GM21737 (cell line): ENCODE measurements around the gene SYT7.
"Not testable (repeated sequence)": the region's sequence is repeated elsewhere in the genome, so short reads cannot be mapped to it uniquely, and the experiment has no call there.

ENCODE experiments used
- ATAC-seq: cut with Tn5 transposase; IDR thresholded peaks from one replicate; pipeline ENCODE4 v1.9.1; 2021; ENCODE audit warnings: mild to moderate bottlenecking, moderate library complexity; ENCODE audit not compliant: unreplicated experiment

SYT7 gene, protein sequence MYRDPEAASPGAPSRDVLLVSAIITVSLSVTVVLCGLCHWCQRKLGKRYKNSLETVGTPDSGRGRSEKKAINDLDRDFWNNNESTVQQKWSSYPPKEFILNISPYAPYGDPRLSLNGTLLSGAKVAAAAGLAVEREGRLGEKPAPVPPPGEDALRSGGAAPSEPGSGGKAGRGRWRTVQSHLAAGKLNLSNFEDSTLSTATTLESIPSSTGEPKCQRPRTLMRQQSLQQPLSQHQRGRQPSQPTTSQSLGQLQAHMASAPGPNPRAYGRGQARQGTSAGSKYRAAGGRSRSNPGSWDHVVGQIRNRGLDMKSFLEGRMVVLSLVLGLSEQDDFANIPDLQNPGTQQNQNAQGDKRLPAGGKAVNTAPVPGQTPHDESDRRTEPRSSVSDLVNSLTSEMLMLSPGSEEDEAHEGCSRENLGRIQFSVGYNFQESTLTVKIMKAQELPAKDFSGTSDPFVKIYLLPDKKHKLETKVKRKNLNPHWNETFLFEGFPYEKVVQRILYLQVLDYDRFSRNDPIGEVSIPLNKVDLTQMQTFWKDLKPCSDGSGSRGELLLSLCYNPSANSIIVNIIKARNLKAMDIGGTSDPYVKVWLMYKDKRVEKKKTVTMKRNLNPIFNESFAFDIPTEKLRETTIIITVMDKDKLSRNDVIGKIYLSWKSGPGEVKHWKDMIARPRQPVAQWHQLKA

DNA sequence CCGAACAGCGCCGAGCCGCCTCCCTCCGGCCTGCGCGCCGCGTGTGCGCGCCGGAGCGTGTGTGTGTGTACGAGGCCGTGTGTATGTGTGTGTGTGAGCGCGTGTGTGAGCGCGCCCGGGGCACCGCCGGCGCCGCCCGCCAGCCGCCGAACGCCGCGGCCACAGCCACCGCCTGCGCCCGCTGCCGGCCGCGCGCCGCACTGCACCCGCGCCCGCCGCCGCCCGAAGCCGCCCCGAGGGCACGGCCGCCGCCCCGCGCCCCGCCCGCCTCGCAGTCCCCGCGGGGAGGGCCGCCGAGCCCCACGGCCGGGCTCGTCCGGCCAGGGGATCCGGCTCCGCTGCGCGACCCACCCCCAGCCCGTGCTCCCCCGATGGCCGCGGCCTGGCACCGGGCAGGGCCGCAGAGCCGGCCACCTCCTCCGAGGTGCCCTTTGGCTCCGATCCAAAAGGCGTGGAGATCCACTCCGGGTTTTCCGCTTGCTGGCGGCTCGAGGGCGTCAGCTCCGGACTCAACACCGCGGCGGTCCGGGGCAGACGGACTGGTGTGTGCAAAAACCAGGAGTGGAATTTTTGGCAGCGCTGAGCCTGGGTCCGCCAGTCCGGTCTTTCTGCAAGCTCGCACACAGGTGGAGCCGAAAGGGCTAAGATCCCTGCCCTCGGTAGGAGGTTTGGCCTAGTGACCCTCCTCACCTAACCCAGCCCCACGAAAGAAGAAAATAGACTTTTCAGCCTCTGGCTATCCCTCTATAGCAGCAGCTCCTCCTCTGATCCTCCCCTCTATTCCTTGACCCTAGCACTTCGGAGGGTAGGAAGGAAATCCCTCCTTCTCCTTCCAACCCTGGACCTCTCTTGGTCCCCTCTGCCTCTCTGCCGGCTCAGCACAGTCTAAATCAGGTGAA lies at the start of gene SYT7:
TSS of gene SYT7 (minus strand) at position 47 of the 899 bp plus-strand sequence. CDS start 256 bp downstream, outside the sequence.
- peak; percentile 76 for ATAC-seq

DNA sequence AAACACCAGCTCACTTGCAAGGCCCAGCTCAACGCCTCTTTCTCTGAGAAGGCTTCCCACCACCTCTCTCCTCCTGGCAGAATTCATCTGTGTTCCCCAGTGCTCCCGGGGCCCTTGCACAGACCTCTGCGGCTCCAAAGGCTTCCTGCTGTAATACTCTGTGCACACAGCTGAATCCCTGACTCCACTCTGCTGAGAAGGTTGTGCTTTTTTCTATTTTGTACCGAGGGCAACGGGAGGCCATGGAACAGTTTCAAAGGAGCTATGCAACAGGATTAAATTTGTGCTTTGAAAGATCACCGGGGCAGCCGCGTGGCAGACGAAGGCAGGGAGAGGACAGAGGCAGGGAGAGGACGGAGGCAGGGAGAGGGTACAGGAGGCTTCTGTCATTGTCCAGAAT lies 49.2 kb upstream of the SYT7 start:
- ATAC-seq = no peak

DNA sequence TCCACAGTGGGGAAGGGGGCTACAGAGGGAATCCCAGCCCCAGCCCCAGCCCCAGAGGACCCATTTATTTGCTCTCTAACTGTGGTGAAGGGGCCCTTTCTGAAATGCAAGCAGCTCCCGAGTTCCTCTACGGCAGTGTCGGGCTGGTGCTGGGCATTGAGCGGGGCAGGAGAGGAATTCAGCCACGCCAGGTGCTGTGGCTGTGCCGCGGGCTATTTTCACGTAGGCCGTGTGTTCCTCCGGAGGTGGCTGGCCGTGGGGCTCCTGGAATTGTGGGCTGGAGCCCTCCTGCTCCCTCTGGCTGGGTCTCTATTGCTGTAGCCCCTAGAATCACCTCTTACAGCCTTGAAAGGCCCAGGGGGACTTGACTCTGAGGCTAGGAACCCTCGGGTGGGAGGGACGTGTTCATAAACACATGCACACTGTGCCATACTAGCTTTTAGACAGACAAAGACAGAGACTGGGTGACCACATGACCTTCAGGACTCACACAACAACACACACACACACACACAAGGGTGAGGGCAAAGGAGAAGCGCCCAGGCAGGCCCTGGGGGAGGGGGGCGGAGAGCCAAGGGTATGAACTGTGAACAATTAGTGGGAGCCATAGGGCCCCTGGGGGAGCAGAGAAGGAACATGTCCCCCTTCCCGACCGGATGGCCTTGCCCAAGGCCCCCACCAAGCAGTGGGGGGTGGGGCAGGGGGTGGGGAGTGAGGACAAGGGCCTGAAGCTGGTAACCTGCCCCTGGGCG lies 48.4 kb upstream of the SYT7 start:
- ATAC-seq = no peak

DNA sequence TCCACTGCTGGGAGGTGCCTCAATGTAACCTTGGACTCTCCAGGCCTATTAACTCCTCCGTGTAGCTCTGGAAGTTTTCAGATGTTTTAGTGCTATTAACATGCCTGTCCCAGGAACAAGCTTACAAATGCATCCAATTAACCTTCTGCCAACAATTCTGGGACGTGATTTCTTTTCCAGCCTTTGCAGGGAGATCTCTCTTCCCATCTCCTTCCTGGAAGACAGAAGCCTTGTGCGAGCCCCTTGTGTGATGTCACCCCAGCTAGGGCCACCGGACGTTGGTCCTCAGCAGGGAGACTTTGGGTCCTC lies 47.7 kb upstream of the SYT7 start:
- no peak for ATAC-seq

DNA sequence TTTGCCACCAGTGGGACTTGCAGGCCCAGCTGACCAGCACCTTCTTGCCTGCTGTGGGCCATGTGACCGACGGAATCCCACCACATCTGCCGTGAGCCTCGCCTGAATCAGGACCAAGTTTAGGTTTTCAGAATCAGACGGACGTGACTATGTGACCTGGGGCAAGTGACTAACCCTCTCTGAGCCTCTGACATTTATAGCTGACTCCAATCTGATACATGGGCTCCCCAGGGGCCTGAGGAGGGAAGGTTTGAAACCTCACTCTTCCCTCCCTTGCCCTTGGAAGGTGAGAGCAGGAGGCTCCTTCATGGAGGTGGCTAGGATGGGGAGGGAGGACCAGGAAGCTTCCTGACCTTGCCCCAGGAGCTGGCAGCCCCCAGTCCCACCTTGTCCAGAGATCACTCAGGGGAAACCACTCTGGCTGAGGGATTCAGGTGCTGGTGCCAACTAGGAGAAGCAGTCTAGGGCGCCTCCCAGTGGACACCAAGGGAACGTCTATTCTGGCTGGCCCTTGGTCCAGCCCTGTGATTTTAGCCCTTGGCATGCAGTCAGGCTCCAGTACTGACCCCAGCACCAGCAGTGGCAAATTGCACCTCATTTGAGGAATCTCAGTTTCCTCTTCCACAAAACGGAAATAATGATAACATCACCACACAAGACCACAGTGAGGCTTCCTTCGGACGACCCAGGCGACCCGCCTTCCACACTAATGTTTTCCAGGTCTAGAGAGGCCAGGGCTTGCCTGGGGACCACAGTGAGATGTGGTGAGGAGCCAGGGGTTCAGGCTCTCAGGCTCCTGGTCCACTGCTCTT lies 47.2 kb upstream of the SYT7 start:
- ATAC-seq = no peak

DNA sequence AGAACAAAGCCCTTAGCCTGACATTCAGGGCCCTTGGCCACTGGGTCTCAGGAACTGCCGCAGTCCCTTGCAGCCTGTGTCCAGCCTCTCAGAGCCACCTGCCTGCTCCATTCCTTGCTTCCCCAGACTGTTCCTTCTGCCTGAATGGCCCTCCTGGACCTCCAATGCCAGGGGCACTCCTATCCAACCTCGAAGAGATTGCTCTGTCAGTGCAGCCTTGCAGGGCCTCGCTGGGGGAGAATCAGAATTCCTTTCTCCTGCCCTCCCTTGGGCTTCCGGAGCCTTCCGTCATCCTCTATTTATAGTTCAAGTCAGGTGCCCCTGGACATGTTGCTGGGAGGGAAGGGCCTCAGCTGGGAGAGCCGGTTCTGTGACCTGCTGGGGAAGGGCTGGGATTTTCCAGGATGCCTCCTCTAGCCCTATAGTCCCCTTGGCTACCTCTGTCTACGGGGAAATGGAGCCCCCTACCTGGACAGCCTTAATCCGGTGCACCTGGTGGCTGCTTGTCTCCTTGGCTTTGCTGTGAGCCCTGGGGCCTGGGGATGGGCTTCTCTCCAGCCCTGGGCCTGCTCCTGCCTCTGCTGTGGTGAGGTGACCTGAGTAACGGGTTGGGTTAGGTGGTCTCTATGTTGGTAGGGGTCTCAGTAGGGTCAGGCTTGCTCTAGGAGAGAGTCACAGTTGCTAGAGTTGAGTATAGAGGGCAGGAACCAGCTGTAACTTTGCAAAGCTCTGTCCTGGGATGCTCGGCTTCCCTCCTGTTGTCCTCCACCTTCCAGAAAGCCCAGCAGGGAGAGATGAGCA lies 45.9 kb upstream of the SYT7 start:
- ATAC-seq = no peak

DNA sequence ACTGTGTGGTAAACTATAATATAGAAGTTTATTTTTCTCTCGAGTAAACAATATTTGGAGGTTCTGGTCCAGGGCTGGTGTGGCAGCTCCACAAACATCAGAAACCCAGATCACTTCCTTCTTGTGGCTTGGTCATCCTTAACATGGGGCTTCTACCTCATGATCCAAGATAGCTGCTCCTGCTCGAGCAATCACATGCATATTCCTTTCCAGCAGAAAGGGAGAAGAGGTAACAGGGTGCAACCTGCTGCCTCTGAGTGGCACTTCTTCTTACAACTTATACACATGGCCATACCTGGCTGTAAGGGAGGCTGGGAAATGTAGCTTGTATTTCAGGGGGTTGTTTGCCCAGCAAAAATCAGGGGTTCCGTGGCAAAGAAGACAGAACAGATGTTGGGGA lies 44.6 kb upstream of the SYT7 start:
- no peak for ATAC-seq

DNA sequence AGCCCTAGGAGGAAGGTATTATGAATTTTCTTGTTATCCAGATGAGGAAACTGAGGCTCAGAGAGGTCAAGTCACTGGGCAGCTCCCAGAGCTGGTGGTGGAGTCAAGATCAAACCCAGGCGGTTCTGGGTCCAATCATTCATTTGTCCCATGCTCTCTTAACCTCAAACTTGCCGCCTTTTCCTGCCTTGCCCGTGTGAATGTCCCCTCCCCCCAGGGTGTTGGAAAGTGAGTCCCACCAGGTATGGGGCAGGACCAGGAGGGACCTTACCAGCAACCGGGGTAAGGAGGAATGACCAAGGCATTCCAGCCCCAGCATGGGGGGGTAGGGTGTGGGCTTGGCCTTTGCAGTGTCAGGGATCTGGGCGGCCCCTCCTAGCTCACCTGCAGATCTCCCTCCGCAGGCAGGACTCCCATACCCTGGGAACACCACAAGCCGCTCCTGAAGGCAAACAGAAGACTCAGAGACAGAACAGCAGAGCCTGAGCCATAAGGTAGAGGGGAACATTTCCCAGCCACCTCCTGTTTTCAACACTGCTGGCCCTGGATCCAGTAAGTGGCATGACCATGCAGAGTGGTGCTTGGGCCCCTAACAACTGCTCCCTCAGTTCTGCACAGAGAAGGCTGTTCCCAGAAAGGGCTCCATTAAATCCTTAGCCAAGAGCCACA lies 41.2 kb upstream of the SYT7 start:
- ATAC-seq = no peak

DNA sequence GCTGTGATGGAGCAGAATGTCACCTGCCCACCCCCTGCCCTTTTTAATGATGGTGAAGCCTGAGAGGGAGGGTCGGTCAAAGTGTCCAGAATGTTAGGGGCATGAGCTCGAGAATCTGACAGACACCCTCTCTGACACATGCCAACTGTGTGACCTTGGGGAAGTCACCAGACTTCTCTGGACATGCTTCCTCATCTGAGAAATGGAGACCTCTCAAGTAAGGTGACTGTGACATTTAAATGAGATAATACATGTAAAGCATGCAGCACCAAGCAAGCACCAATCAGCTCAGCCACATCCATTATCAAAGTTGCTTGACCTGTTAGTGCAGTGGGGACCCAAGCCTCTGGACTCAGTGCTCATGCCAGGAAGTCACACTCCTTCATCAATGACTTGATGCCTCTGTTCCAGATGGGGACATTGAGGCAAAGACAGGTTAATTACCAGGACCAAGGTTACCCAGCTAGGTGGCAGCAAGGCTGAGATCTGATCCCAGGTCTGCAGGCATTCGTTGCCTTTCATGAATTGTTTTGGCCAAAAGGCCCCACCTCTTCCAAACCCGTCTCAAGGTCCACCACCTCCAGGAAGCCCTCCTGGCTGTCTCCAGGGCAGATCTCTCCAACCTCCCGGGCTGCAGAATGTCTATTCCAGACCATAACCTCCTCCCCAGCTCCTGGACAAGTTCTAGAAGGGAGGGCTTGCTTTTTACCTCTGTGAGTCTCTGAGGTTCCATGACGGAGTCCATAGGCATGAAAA lies 38.8 kb upstream of the SYT7 start:
- ATAC-seq = no peak

DNA sequence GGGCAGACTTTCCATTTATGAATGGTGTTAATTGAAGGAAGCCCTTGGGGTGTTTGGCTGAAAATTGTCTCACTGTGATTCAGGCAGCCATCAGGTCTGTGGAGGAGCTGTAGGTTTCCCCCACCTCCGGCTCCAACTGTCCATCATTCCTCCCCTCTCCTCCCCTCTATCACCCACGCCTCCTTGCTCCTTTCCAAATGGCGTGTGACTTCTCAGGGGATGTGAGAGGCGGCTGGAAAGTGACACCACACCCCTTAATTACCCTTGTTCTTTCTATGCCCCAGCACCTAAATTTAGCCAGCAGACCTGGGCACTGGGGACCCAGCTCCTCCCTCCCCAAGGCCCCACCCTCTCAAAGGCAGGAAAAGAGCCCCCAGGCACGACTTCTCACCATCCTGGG lies 38.1 kb upstream of the SYT7 start:
- no peak for ATAC-seq

DNA sequence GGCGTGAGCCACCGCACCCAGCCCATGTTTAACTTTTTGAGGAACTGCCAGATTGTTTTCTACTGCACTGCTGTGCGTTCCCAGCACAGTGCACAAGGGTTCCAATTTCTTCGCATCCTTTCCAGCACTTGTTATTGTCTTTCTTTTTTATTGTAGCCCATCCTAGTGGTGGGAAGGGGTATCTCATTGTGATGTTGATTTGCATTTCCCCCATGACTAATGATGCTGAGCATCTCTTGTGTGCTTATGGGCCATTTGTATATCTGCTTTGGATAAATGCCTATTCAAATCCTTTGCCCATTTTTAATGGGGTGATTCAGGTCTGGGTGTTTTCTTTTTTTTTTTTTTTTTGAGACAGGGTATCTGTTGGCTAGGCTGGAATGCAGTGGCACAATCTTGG lies 36.6 kb upstream of the SYT7 start:
- no peak for ATAC-seq

DNA sequence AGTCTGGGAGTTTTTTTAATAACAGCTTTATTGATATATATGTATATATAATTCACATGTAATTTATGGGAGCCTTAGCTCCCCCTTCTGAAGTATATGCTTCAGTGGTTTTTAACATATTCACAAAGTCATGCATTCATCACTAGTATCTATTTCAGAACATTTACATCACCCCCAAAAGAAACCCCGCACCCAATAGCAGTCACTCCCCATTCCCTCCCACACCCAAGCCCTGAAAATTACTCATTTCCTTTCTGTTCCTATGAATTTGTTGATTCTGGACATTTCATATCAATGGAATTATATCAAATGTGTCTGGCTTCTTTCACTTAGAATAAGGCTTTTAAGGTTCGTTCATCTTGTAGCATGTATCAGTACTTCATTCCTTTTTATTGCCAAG lies 35.6 kb upstream of the SYT7 start:
- ATAC-seq = no peak

DNA sequence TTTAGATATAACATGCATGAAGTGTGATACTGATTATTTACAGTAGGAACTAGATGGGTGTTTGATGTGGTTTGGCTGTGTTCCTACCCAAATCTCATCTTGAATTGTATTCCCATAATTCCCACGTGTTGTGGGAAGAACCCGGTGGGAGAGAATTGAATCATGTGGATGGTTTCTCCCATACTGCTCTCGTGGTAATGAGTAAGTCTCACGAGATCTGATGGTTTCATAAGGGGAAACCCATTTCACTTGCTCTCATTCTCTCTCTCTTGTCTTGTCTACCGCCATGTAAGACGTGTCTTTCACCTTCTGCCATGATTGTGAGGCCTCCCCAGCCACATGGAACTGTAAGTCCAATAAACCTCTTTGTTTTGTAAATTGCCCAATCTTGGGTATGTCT lies 33.9 kb upstream of the SYT7 start:
- ATAC-seq = not testable (repeated sequence)

DNA sequence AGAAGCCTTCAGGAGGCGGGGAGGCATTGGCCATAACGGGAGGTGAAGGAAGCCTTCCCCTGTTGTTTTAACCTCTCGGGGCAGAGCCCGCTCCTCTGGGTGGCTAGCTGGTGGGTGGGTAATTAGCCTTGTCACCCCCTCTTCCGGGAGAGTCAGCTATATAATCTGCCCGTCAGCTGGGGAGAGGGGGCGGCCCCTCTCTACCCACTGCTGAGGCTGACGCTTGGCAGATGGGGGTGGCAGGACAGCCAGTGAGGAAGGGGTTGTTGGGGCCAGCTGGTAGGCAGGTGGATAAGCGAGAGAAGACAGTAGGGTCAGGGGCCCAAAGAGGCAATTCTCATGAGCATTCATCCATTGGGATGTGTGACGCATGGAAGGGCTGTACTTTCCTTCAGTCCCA lies 33.0 kb upstream of the SYT7 start:
- no peak for ATAC-seq

DNA sequence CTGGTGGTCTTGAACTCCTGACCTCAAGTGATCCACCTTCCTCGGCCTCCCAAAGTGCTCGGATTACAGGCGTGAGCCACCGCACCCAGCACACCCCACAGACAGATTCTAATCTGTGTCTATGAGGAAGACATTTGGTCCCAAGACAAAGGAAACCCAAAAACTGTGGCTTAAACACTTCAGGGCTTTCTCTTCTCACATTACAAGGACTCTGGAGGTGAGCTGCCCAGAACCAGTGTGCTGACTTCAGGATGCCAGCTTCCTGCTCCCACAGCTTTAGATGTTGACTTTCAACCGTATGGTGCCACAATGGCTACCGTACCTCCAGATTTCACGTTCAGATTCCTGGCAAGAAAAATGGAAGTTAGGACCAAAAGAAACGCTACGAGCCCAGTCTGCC lies 32.2 kb upstream of the SYT7 start:
- ATAC-seq = no peak

DNA sequence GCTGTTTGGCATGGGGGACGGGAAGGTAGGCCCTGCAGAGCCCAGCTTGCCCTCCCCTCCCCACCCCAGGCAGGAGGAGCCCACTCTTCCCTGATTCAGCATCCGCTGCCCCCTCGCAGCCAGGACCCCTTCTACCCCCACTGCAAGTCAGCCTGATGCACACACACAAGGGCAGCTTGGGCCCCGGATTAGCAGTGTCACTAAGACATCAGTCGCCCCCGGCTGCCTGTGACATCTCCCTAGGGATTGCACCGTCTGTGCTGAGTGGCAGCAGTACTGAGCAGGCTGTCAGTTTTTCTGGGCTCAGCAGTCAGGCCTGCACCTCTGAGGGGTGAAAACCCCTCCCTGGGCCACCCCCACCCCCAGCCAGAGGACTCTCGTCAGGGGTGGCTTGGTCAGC lies 30.4 kb upstream of the SYT7 start:
- no peak for ATAC-seq

DNA sequence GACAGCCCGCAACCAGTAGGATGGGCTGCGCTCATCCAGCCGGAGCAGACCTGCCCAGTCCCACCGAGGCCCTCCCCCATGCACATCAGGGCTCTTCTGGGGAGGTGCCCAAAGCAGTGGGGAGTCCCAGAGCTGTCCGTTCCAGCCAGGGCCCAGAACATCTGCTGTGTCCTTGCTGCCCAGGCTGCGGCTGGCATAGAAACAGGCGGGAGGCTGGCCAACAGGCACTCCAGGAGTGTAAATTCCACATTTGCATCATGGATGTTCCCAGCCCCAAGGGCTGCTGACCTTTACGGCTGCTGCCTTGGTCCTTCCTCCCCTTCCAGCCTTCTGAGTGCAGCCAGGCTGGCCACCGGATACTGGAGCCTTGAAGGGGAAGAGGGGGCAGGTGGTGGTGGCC lies 30.0 kb upstream of the SYT7 start:
- no peak for ATAC-seq

DNA sequence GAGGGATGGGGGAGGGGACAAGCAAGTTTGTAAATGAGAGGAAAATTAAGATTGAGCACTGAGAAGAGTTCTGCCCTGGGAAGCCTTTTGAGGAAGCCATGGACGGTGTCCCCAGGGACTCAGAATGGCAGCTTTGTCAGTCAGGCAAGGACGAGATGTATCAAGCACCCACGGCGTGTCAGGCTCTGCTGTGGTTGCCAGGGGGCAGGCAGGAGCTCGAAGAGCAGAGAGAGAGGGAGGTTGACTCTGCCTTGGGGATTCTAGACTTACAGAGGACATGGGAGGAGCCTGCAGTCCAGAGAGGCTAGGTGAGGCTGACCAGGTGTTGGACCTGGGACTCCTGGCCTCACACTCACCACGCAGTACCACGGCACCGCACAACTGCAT lies 29.1 kb upstream of the SYT7 start:
- ATAC-seq = no peak
